ENCODE results near the gene SNX1. TPM values are rescaled to one million over a fixed set of nuclear protein-coding genes. Genes with fewer than 3 reads are reported as not detected.

The SNX1 gene
- total RNA-seq, 2 donors from 2014 or later = 44.8 to 57.1 TPM

GRCh38 chr15:64153480-64154367 lies 57.9 kb downstream of the SNX1 start:
- Histone ChIP-seq H3K4me1 (peaks cover 0 to 56% of the 10 kb centered on the region in 2 donors), H3K36me3 (peaks cover 39% of the 10 kb centered on the region), H3K27ac (peak overlapping the region; percentile 86 to 92), H3K9me3 (no peaks in the 10 kb centered on the region), H3K27me3 (no peaks in the 10 kb centered on the region), H3K4me3 (no peak overlapping the region)
- TF ChIP-seq, protein P1, sequence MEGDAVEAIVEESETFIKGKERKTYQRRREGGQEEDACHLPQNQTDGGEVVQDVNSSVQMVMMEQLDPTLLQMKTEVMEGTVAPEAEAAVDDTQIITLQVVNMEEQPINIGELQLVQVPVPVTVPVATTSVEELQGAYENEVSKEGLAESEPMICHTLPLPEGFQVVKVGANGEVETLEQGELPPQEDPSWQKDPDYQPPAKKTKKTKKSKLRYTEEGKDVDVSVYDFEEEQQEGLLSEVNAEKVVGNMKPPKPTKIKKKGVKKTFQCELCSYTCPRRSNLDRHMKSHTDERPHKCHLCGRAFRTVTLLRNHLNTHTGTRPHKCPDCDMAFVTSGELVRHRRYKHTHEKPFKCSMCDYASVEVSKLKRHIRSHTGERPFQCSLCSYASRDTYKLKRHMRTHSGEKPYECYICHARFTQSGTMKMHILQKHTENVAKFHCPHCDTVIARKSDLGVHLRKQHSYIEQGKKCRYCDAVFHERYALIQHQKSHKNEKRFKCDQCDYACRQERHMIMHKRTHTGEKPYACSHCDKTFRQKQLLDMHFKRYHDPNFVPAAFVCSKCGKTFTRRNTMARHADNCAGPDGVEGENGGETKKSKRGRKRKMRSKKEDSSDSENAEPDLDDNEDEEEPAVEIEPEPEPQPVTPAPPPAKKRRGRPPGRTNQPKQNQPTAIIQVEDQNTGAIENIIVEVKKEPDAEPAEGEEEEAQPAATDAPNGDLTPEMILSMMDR (IDR thresholded peaks at IDR 0.05) = peak; percentile 97 to 99
- DNase-seq (ENCODE audit: low spot score) = peak; percentile 88

DNA sequence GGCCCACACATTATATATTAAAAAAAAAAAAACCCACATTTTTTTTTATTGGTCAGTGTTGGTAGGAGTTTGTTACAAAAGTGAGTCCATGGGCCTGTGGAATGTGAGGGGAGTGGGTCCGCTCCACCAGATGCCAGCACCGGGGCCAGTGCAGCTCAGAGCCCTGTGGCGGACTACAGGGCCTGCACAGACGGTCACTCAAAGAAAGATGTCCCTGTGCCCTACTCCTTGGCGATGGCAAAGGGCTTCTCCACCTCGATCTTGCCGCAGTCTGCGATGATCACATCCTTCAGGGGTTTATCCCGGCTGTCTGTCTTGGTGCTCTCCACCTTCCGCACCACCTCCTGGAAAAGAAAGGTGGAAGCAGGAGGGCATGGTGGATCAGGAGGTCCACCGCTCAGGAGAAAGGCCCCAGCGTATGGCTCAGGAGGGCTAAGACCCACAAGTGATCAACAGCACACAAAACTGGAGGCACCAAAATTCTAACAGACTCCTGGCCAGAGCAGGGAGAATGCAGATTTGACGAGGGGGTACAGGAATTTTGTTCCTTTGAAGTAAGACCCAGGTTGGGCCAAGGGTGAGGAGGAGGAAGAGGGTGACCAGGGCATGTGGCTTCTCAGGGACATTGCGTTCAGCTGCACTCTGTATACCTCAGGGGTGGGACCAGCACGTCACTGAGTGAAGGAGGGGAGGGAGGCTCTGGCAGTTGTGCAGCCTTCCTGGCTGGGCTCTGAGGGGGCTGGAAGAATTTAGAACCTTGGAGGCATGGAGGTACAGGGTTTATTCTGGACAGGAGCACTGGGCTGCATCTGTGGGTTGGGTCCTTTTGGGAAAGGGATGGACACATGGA lies 60.2 kb downstream of the SNX1 start:
- peaks cover 0 to 79% of the 10 kb centered on the region in 2 donors for H3K4me1 ChIP-seq
- no peak overlapping the region for H3K4me3 ChIP-seq
- DNase-seq (ENCODE audit: low spot score) = no peak
- peak overlapping the region; percentile 90 to 92 for H3K27ac ChIP-seq
- H3K27me3 ChIP-seq = no peaks in the 10 kb centered on the region
- peaks cover 62% of the 10 kb centered on the region for H3K36me3 ChIP-seq
- H3K9me3 ChIP-seq = no peaks in the 10 kb centered on the region
- TF ChIP-seq, protein P1 (IDR thresholded peaks at IDR 0.05) = no peak

- peaks cover 70% of the 10 kb centered on the region for H3K36me3 ChIP-seq
- H3K4me3 ChIP-seq = no peak overlapping the region
- H3K4me1 ChIP-seq = peaks cover 0 to 79% of the 10 kb centered on the region in 2 donors
- H3K27ac ChIP-seq = peak overlapping the region; percentile 90 to 92
- TF ChIP-seq, protein P1 (IDR thresholded peaks at IDR 0.05) = no peak
- DNase-seq (ENCODE audit: low spot score) = no peak
- no peaks in the 10 kb centered on the region for H3K27me3 ChIP-seq
- no peaks in the 10 kb centered on the region for H3K9me3 ChIP-seq
Observed at GRCh38 chr15:64156652-64157331, 61.0 kb downstream of the SNX1 start.

- Histone ChIP-seq H3K36me3 (peaks cover 71% of the 10 kb centered on the region), H3K4me1 (peaks cover 0 to 76% of the 10 kb centered on the region in 2 donors), H3K27me3 (no peaks in the 10 kb centered on the region), H3K4me3 (no peak overlapping the region), H3K9me3 (no peaks in the 10 kb centered on the region), H3K27ac (peak overlapping the region; percentile 90 to 92)
- TF ChIP-seq, protein P1 (IDR thresholded peaks at IDR 0.05) = no peak
- DNase-seq (ENCODE audit: low spot score) = no peak
Observed at GRCh38 chr15:64157599-64158125, 61.9 kb downstream of the SNX1 start.

All from right atrium auricular region (tissue), 2 donors.